HEK293T (cell line): Measurements from ENCODE around the gene NRL.

Experiments
- CTCF ChIA-PET: fragments of 350-600 bp; formaldehyde crosslinking; extraction: SDS; loops from one replicate; lab custom pipeline; 2021; ENCODE audit warnings: antibody characterized with exemption, inconsistent platforms; lab: Yijun Ruan, JAX
- POLR2A ChIA-PET: fragments of 350-600 bp; formaldehyde crosslinking; extraction: SDS; loops from one replicate; lab custom pipeline; 2020; ENCODE audit warnings: antibody characterized with exemption, inconsistent platforms; lab: Yijun Ruan, JAX
- DNase-seq: peaks from one replicate; pipeline ENCODE4 v3.0.0; 2012; ENCODE audit warnings: mixed read lengths; ENCODE audit errors: extremely low spot score
- ARNT ChIP-seq: fragments of 450-650 bp; IDR thresholded peaks from 2 replicates; pipeline ENCODE4 v1.6.1; 2017; ENCODE audit warnings: mild to moderate bottlenecking
- BHLHE40 ChIP-seq: fragments of 450-650 bp; IDR thresholded peaks from 2 replicates; pipeline ENCODE4 v1.6.1; 2016; ENCODE audit warnings: mild to moderate bottlenecking, moderate library complexity, borderline replicate concordance
- CTBP1 ChIP-seq: fragments of 450-650 bp; IDR thresholded peaks from 2 replicates; pipeline ENCODE4 v1.6.1; 2016; ENCODE audit warnings: borderline replicate concordance
- ELF4 ChIP-seq: fragments of 450-650 bp; IDR thresholded peaks from 2 replicates; pipeline ENCODE4 v1.6.1; 2017; ENCODE audit warnings: antibody characterized with exemption
- FOXA1 ChIP-seq: fragments of 450-650 bp; IDR thresholded peaks from 2 replicates; pipeline ENCODE4 v1.6.1; 2016; ENCODE audit warnings: mild to moderate bottlenecking
- FOXK2 ChIP-seq: fragments of 450-650 bp; IDR thresholded peaks from 2 replicates; pipeline ENCODE4 v1.6.1; 2016; ENCODE audit warnings: mild to moderate bottlenecking
- FOXM1 ChIP-seq: fragments of 450-650 bp; IDR thresholded peaks from 2 replicates; pipeline ENCODE4 v1.6.1; 2017; ENCODE audit warnings: mild to moderate bottlenecking, borderline replicate concordance
- HDGF ChIP-seq: fragments of 450-650 bp; IDR thresholded peaks from 2 replicates; pipeline ENCODE4 v1.6.1; 2017; ENCODE audit warnings: antibody characterized with exemption, borderline replicate concordance
- L3MBTL2 ChIP-seq: fragments of 450-650 bp; conservative IDR thresholded peaks from 2 replicates; pipeline ENCODE4 v1.6.1; 2016; ENCODE audit warnings: mild to moderate bottlenecking
- LEF1 ChIP-seq: fragments of 450-650 bp; IDR thresholded peaks from 2 replicates; pipeline ENCODE4 v1.6.1; 2017; ENCODE audit warnings: mild to moderate bottlenecking, borderline replicate concordance
- NFRKB ChIP-seq: fragments of 450-650 bp; IDR thresholded peaks from 2 replicates; pipeline ENCODE4 v1.6.1; 2016; ENCODE audit warnings: mild to moderate bottlenecking, moderate library complexity
- SP1 ChIP-seq: fragments of 450-650 bp; IDR thresholded peaks from 2 replicates; pipeline ENCODE4 v1.6.1; 2017
- SUZ12 ChIP-seq: fragments of 450-650 bp; IDR thresholded peaks from 2 replicates; pipeline ENCODE4 v1.6.1; 2016; ENCODE audit warnings: mild to moderate bottlenecking
- TARDBP ChIP-seq: fragments of 450-650 bp; IDR thresholded peaks from 2 replicates; pipeline ENCODE4 v1.6.1; 2016
- ZNF384 ChIP-seq: fragments of 450-650 bp; IDR thresholded peaks from 2 replicates; pipeline ENCODE4 v1.6.1; 2016
- TF ChIP-seq, protein P1 (sequence below): fragments of 450-650 bp; IDR thresholded peaks from 2 replicates; pipeline ENCODE4 v1.6.1; 2016

The NRL gene

DNA sequence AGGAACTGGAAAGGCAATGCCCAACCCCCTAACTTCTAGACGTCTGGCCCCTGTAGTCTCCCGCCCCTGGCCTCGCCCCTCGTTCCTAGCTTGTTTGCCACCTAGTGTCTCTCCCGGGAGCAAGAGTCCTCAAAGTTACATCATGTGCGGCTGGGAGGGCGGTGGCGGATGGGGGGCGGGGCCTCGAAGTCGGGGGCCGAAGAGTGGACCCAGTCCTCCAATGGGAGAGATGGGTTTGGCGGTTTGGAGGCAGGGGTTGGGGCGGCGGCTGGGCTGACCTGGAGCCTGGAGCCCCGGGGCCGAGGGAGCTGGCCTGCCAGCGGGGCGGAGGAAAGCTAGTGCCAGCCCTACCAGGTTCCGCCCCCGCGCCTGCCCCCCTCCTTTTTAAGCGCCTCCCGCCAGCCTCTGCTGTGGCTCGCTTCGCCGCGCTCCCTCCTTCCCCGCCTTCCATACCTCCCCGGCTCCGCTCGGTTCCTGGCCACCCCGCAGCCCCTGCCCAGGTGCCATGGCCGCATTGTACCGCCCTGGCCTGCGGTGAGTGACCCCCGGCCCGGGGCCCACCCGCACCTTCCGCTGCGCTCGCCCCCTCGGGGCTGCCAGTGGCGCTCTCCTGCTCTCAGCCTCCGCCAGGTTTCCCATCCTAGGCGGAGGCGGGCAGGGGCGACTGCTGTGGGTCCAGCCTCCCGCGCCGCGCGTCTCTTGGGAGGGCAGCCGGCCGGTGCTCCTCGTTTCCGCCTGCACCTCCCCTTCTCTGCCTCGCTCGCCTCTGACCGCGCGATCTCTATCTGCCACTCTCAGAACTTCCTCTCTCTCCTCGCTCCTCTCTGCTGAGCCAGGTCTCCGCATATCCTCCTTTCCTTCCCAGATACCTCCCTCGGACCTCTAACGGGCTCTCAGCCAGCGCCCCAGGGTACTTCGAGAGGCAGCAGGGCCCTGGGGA, 20.6 kb downstream of the NRL start, which contains the start of gene PCK2:
Gene PCK2 (plus strand): TSS at position 411 of the 940 bp plus-strand sequence. CDS start 95 bp downstream, at position 506.
- TF ChIP-seq L3MBTL2 (peak; percentile 50; the same call in 1 of the 2 replicates), ZNF384 (no peak), LEF1 (no peak)
- TF ChIP-seq, protein P1, sequence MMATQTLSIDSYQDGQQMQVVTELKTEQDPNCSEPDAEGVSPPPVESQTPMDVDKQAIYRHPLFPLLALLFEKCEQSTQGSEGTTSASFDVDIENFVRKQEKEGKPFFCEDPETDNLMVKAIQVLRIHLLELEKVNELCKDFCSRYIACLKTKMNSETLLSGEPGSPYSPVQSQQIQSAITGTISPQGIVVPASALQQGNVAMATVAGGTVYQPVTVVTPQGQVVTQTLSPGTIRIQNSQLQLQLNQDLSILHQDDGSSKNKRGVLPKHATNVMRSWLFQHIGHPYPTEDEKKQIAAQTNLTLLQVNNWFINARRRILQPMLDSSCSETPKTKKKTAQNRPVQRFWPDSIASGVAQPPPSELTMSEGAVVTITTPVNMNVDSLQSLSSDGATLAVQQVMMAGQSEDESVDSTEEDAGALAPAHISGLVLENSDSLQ, result no peak
- DNase-seq, result peak; percentile 86
- CTCF ChIA-PET, result interaction anchor here (0.9 to 8.4 kb wide), 5 partner anchors 14 to 67 kb away, joined by 3 to 153 read pairs (median 5); partner anchors contain the start of gene IRF9
- POLR2A ChIA-PET, result interaction anchor here (0.6 to 8.8 kb wide), 29 partner anchors 9 to 999 kb away, joined by 3 to 162 read pairs (median 6); partner anchors contain the start of genes ACIN1, C14orf119, CARMIL3 and CHMP4A

DNA sequence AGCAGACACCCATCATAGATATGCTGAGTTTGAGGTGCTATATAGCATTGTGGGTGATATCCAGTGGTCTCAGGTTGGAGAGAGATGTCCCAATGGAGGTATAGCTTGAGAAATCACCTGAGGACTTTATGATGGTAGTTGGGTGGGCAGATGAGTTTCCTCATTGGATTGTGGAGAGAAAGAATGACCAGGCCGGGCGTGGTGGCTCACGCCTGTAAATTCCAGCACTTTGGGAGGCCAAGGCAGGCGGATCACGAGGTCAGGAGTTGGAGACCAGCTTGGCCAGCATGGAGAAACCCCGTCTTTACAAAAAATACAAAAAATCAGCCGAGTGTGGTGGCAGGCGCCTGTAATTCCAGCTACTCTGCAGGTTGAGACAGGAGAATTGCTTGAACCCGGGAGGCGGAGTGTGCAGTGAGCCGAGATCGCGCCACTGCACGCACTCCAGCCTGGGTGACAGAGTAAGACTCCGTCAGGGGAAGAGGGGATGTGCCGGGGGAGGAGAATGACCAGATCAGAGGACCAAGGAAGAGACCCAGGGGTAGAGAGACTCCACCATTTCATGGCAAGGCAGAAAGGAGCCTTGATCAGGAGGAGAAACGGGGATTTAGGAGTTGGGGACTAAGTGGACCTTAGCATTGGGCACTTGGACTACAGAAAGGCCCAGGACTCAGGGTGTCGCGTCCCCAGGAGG, 21.4 kb downstream of the NRL start:
- DNase-seq, result no peak
- ChIA-PET CTCF (interaction anchor here (0.8 to 8.4 kb wide), 8 partner anchors 12 to 42 kb away, joined by 3 to 153 read pairs (median 4); partner anchors contain the start of gene CARMIL3), POLR2A (interaction anchor here (0.6 to 8.8 kb wide), 28 partner anchors 8 to 999 kb away, joined by 3 to 162 read pairs (median 6); partner anchors contain the start of genes ACIN1, C14orf119, CARMIL3 and CHMP4A)
- no peak for TF ChIP-seq SP1
- no peak for TF ChIP-seq NFRKB
- TF ChIP-seq L3MBTL2, result no peak
- TF ChIP-seq HDGF, result no peak

DNA sequence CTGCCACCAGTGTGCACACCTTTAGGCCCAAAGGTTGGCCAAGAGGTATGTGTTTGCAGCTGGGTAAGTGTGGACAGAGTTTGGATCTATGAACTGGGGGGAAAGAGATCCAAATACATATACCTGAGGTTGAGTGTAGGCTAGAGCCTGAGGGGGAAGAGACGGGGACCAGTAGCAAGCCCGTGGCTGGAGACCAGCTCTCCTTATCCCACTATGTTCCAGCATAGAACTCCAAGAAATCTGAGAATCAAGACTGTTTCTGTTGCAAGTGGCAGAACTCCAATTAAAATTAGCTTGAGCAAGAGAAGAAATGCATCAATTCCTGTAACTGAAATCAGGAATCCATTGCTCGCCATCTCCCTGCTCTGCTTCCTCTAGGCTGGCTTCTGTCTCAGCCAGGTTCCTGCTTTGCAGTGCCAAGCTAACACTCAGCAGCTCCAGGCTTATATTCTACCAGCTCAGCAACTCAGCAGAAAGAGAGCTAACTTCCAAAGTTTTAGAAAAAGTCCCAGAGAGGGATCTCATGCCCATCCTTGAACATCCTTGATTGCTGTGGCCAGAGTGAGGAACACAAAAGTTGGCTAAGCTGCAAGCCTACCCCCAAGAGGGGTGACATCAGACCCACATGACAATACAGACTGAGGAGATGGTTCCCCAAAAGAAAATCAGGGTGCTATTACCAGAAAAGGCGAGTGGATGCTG, 22.1 kb downstream of the NRL start:
- DNase-seq, result no peak
- no peak for TF ChIP-seq SUZ12
- TF ChIP-seq FOXA1, result no peak
- no peak for TF ChIP-seq NFRKB
- CTCF ChIA-PET, result interaction anchor here (0.6 to 8.4 kb wide), 9 partner anchors 12 to 76 kb away, joined by 3 to 153 read pairs (median 3); partner anchors contain the start of genes CARMIL3, DCAF11 and NRL
- POLR2A ChIA-PET, result interaction anchor here (1.0 to 8.8 kb wide), 13 partner anchors 8 to 55 kb away, joined by 4 to 162 read pairs (median 22); partner anchors contain the start of genes CARMIL3, DCAF11, EMC9 and NRL

DNA sequence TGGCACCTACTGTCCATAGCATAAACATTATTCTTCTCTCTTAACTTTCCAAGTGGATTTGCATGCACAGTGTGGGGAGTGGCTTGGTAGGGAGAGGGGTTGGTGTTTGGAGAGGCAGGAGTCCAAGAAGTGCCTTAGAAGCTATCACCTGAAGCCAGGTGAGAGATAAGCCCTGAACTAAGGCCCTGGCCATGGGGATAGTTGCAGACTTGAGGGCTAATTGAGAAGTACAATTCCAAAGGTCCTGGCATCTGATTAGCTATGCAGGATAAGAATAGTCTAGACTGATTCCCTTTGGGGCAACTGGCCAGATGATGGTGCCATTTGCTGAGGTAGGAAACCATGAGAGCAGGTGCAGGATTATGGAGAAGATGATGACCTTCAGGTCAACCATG, 22.6 kb downstream of the NRL start:
- POLR2A ChIA-PET, result interaction anchor here (1.0 to 8.8 kb wide), 11 partner anchors 7 to 49 kb away, joined by 4 to 162 read pairs (median 23); partner anchors contain the start of genes CARMIL3, DCAF11, EMC9 and NRL
- CTCF ChIA-PET, result interaction anchor here (0.5 to 8.4 kb wide), 10 partner anchors 11 to 77 kb away, joined by 3 to 153 read pairs (median 4); partner anchors contain the start of genes CARMIL3, DCAF11 and NRL
- DNase-seq, result no peak
- no peak for TF ChIP-seq ZNF384
- no peak for TF ChIP-seq LEF1
- TF ChIP-seq NFRKB, result no peak
- TF ChIP-seq BHLHE40, result no peak
- no peak for TF ChIP-seq FOXA1
- TF ChIP-seq, protein P1, result no peak
- no peak for TF ChIP-seq ELF4
- TF ChIP-seq ARNT, result no peak
- no peak for TF ChIP-seq HDGF

DNA sequence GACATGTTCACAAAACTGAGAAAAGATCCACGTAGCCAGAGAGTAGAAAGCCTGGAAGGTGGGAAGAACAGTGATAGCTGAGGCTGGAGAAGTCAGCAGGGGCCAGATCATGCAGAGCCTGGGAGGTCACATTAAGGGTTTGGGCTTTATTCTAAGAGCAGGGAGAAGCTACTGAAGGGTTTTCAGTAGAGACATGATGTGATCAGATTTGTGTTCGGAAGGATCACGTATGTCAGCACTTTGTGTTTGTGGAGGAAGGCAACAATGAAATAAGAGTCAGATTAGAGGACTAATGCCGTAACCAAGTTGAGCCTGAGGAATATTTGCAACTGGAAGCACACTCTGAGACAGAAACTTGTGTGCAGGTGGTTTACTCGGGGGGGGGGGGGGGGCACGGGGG, 24.9 kb downstream of the NRL start:
- CTCF ChIA-PET, result interaction anchor here (0.6 to 8.4 kb wide), 10 partner anchors 9 to 636 kb away, joined by 3 to 153 read pairs (median 6); partner anchors contain the start of genes DCAF11, EMC9, NRL and RABGGTA
- POLR2A ChIA-PET, result interaction anchor here (1.2 to 6.7 kb wide), 2 partner anchors 24 to 33 kb away, joined by 3 to 73 read pairs; partner anchors contain the start of genes DCAF11 and NRL
- no peak for DNase-seq
- TF ChIP-seq FOXK2 (no peak), HDGF (no peak)

DNA sequence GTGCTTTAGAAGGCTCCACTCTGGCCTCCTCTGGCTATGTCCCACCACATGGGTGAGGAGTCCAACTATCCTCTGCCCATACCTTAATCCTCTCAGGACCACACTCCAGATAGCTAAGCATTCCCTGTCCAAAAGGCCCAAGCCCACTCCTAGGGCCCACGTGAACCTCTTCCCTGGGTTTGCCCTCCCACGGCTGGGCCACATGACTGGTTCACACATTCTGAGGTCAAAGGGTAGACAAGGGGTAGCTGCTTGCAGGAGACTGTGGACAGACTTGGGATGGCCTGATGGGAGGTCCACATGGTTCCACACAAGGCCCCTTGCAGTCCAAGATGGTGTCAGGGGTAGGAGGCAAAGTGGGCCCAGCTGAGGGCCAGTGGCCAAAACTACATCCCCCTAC, 26.7 kb downstream of the NRL start:
- no peak for DNase-seq
- POLR2A ChIA-PET, result no interaction called here
- no peak for TF ChIP-seq SUZ12
- CTCF ChIA-PET, result interaction anchor here (8.4 kb wide), 1 partner anchor 30 kb away, joined by 153 read pairs; no protein-coding TSS in a partner anchor

DNA sequence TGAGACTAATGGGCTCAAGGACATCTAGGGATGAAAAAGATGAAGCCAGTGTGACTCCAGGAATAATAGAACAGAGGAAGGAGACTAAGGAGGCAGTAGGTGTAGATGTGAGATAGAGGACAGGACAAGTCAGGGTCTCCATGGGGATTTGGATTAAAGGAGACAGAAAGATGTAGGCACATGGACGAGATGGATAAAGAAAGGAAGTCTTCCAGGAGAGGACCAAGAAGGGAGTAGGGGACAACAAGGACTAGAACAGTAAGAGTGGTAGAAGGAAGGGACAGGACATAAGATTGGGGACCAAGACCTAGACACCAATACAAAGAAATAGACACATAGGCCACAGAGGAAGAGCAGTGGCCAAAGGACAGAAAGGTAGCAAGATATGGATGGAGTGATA, 27.7 kb downstream of the NRL start:
- POLR2A ChIA-PET, result interaction anchor here (1.3 kb wide), 1 partner anchor 27 kb away, joined by 6 read pairs; no protein-coding TSS in a partner anchor

More for the DNA sequence above, 27.7 kb downstream of the NRL start:
- CTCF ChIA-PET, result no interaction called here
- DNase-seq, result no peak
- TF ChIP-seq FOXM1 (no peak), HDGF (no peak), ARNT (no peak), FOXA1 (no peak), LEF1 (no peak), ELF4 (no peak), ZNF384 (no peak), BHLHE40 (no peak), NFRKB (no peak), SP1 (no peak), SUZ12 (no peak), TARDBP (no peak), FOXK2 (no peak), CTBP1 (no peak), L3MBTL2 (no peak)
- TF ChIP-seq, protein P1, result no peak
